HepG2 (cell line): ENCODE data around the gene USP5. TPM values are rescaled to one million over a fixed set of nuclear protein-coding genes. Genes with fewer than 3 reads are reported as not detected.
A peak's percentile ranks its signal among the peaks of the same experiment; 100 is the strongest.

Experiments used
- CREBL2 ChIP-seq: sonication (generic); formaldehyde crosslinking; IDR thresholded peaks from 2 replicates; pipeline ENCODE4 v1.8.1; 2023; ENCODE audit warnings: missing genetic modification reagents, mild to moderate bottlenecking, borderline replicate concordance
- ELF1 ChIP-seq: sonication (generic); formaldehyde crosslinking; IDR thresholded peaks from 2 replicates; pipeline ENCODE4 v1.4.0; 2020; ENCODE audit warnings: missing genetic modification reagents
- FOXO4 ChIP-seq: sonication (generic); formaldehyde crosslinking; conservative IDR thresholded peaks from 2 replicates; pipeline ENCODE4 v1.8.1; 2023; ENCODE audit warnings: missing genetic modification reagents
- HNF1A ChIP-seq, 2 experiments: sonication (generic) in 1 of 2; formaldehyde crosslinking in 1 of 2; IDR thresholded peaks; 2 replicates each; pipeline versions ENCODE4 v1.4.0 to v1.6.1; 2016 to 2020; ENCODE audit warnings: borderline replicate concordance in 1 of 2, low read depth in 1 of 2, mild to moderate bottlenecking in 1 of 2, missing genetic modification reagents in 1 of 2
- HNRNPUL1 ChIP-seq: fragments of 200-400 bp; formaldehyde crosslinking; IDR thresholded peaks from 2 replicates; pipeline ENCODE4 v1.6.1; 2017; ENCODE audit warnings: low read depth, mild to moderate bottlenecking, low read length, moderate library complexity
- IRX3 ChIP-seq: sonication (generic); formaldehyde crosslinking; IDR thresholded peaks from 2 replicates; pipeline ENCODE4 v1.8.1; 2023; ENCODE audit warnings: mild to moderate bottlenecking, low read depth, missing genetic modification reagents, borderline replicate concordance
- NFRKB ChIP-seq: fragments of 450-650 bp; IDR thresholded peaks from 2 replicates; pipeline ENCODE4 v1.6.1; 2017
- NRL ChIP-seq: sonication (generic); formaldehyde crosslinking; IDR thresholded peaks from 2 replicates; pipeline ENCODE4 v1.5.0; 2020; ENCODE audit warnings: missing genetic modification reagents, mild to moderate bottlenecking, moderate library complexity, borderline replicate concordance
- SNAPC4 ChIP-seq: sonication (generic); formaldehyde crosslinking; IDR thresholded peaks from 2 replicates; pipeline ENCODE4 v1.4.0; 2020; ENCODE audit warnings: mild to moderate bottlenecking, missing genetic modification reagents
- SRSF1 ChIP-seq: fragments of 200-400 bp; formaldehyde crosslinking; optimal IDR thresholded peaks from 2 replicates; pipeline ENCODE3; 2017; ENCODE audit warnings: mild to moderate bottlenecking, low read depth, low read length, moderate library complexity
- TSC22D2 ChIP-seq: sonication (generic); formaldehyde crosslinking; IDR thresholded peaks from 2 replicates; pipeline ENCODE4 v1.5.1; 2020; ENCODE audit warnings: missing genetic modification reagents, mild to moderate bottlenecking, borderline replicate concordance
- ZKSCAN5 ChIP-seq: sonication (generic); formaldehyde crosslinking; IDR thresholded peaks from 2 replicates; pipeline ENCODE4 v1.5.1; 2020; ENCODE audit warnings: mild to moderate bottlenecking, missing genetic modification reagents
- ZMYM4 ChIP-seq: sonication (generic); formaldehyde crosslinking; IDR thresholded peaks from 2 replicates; pipeline ENCODE4 v1.8.1; 2023; ENCODE audit warnings: mild to moderate bottlenecking, missing genetic modification reagents
- ZNF224 ChIP-seq: sonication (generic); formaldehyde crosslinking; IDR thresholded peaks from 2 replicates; pipeline ENCODE4 v1.5.0; 2020; ENCODE audit warnings: mild to moderate bottlenecking, missing genetic modification reagents
- ZNF513 ChIP-seq: sonication (generic); formaldehyde crosslinking; conservative IDR thresholded peaks from 2 replicates; pipeline ENCODE4 v1.5.0; 2020; ENCODE audit warnings: missing genetic modification reagents
- polyA plus RNA-seq, 8 experiments: library from polyadenylated mRNA; depleted of rRNA in 3 of 8; stranded (reverse) in 7 of 8; unstranded in 1 of 8; fragments of >200 nt; fragmentation: Illumina TruSeq in 4 of 8; extraction: Trizol in 4 of 8; gene quantifications; 2 replicates each; pipeline versions ENCODE4 v1.2.1 to v1.2.3, GENCODE V29; 2011 to 2016; ENCODE audit warnings: low read depth in 4 of 8, missing spikeins in 1 of 8, mixed read lengths in 1 of 8; ENCODE audit not compliant: insufficient read depth in 1 of 8
- total RNA-seq, 5 experiments: library from RNA; depleted of rRNA; stranded (reverse); fragments of >200 nt; fragmentation: Illumina TruSeq; extraction: Trizol; gene quantifications; 2 replicates each; pipeline ENCODE4 v1.2.3, GENCODE V29; 2016; ENCODE audit warnings: low read depth in 1 of 5

USP5 gene
- total and polyA plus RNA-seq, 2 of the 13 experiments (the other 11 are each of a cell fraction or from before 2014, with no cell fraction given) = 39.6 to 56.0 TPM

- TF ChIP-seq ZNF224 (CRISPR knock-in tag) (no peak; the same call in 1 of the 2 replicates), SRSF1 (peak; percentile 81), HNRNPUL1 (no peak), NRL (peak; percentile 84), NFRKB (no peak), ZKSCAN5 (CRISPR knock-in tag) (no peak), HNF1A (IDR thresholded peaks at IDR 0.05; ENCODE audit: low read depth) (peak; percentile 47), HNF1A (CRISPR knock-in tag; IDR thresholded peaks at IDR 0.05; ENCODE audit: borderline replicate concordance) (peak; percentile 31; the same call in 1 of the 2 replicates), IRX3 (CRISPR knock-in tag) (no peak), FOXO4 (CRISPR knock-in tag) (no peak), ELF1 (CRISPR knock-in tag) (peak; percentile 97), TSC22D2 (no peak), ZMYM4 (CRISPR knock-in tag) (no peak; the same call in 1 of the 2 replicates), SNAPC4 (CRISPR knock-in tag) (peak; percentile 45; the same call in 1 of the 2 replicates), ZNF513 (peak; percentile 93; the same call in 1 of the 2 replicates), CREBL2 (CRISPR knock-in tag) (0 out of 2 replicates have a peak, but pooled peaks have one; percentile 37)
Measured at GRCh38 chr12:6851921-6852650, at the start of gene USP5 (continued).
